ENCODE results near the gene CMKLR1.

Gene CMKLR1

DNA sequence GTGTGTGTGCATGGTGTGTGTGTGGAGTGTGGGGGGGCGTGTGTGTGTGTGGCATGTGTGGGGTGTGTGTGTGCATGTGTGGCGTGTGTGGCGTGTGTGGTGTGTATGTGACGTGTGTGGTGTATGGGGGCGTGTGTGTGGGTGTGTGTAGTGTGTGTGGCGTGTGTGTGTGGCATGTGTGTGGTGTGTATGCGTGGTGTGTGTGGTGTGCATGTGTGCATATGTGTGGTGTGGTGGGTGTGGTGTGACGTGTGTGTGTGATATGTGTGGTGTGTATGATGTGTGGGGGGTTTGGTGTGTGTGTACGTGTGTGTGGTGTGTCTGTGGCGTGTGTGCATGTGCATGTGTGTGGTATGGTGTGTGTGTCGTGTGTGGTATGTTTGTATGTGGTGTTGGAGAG is 24.1 kb upstream of the CMKLR1 start:
- Histone ChIP-seq H3K27me3 (ENCODE audit: insufficient read depth, poor library complexity, severe bottlenecking) (no peaks in the 10 kb centered on the region), H3K27ac (replicated peaks) (no peak overlapping the region), H3K4me3 (replicated peaks; ENCODE audit: insufficient read depth, low read length) (no peak overlapping the region)
- no peak for DNase-seq (ENCODE audit: low read depth in 1 of 2, low spot score in 1 of 2)
- TF ChIP-seq POLR2AphosphoS5 (IDR thresholded peaks at IDR 0.05; ENCODE audit: low read depth): no peak
- TF ChIP-seq, protein P1, sequence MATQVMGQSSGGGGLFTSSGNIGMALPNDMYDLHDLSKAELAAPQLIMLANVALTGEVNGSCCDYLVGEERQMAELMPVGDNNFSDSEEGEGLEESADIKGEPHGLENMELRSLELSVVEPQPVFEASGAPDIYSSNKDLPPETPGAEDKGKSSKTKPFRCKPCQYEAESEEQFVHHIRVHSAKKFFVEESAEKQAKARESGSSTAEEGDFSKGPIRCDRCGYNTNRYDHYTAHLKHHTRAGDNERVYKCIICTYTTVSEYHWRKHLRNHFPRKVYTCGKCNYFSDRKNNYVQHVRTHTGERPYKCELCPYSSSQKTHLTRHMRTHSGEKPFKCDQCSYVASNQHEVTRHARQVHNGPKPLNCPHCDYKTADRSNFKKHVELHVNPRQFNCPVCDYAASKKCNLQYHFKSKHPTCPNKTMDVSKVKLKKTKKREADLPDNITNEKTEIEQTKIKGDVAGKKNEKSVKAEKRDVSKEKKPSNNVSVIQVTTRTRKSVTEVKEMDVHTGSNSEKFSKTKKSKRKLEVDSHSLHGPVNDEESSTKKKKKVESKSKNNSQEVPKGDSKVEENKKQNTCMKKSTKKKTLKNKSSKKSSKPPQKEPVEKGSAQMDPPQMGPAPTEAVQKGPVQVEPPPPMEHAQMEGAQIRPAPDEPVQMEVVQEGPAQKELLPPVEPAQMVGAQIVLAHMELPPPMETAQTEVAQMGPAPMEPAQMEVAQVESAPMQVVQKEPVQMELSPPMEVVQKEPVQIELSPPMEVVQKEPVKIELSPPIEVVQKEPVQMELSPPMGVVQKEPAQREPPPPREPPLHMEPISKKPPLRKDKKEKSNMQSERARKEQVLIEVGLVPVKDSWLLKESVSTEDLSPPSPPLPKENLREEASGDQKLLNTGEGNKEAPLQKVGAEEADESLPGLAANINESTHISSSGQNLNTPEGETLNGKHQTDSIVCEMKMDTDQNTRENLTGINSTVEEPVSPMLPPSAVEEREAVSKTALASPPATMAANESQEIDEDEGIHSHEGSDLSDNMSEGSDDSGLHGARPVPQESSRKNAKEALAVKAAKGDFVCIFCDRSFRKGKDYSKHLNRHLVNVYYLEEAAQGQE (IDR thresholded peaks at IDR 0.05; ENCODE audit: insufficient replicate concordance, low read depth): no peak
- TF ChIP-seq, protein P2, sequence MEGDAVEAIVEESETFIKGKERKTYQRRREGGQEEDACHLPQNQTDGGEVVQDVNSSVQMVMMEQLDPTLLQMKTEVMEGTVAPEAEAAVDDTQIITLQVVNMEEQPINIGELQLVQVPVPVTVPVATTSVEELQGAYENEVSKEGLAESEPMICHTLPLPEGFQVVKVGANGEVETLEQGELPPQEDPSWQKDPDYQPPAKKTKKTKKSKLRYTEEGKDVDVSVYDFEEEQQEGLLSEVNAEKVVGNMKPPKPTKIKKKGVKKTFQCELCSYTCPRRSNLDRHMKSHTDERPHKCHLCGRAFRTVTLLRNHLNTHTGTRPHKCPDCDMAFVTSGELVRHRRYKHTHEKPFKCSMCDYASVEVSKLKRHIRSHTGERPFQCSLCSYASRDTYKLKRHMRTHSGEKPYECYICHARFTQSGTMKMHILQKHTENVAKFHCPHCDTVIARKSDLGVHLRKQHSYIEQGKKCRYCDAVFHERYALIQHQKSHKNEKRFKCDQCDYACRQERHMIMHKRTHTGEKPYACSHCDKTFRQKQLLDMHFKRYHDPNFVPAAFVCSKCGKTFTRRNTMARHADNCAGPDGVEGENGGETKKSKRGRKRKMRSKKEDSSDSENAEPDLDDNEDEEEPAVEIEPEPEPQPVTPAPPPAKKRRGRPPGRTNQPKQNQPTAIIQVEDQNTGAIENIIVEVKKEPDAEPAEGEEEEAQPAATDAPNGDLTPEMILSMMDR (IDR thresholded peaks at IDR 0.05; ENCODE audit: insufficient read depth, low read length): no peak
- no peak for TF ChIP-seq GABPA (IDR thresholded peaks at IDR 0.05; ENCODE audit: low read depth)
- TF ChIP-seq SPI1 (IDR thresholded peaks at IDR 0.05; ENCODE audit: borderline replicate concordance, low read depth): no peak

DNA sequence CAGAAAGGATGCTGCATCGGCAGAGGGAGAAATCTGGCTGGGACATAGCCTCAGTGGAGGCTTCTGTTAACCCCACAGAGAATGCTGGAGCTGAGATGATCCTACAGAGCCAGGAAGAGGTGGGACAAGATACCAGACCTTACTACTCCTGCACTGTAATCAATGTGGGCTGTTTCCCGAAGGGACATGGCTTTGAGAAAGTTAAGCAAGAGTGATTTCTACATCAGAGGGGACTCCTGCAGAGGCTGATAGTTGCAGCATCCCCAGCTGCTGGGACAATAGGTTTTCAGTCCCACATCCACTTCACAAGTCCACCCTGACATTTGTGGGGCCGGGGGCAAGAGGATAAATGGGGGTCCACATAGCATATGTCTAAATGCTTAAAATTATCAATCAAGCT is 22.5 kb upstream of the CMKLR1 start:
- no peak overlapping the region for H3K27ac ChIP-seq (replicated peaks)
- no peak for DNase-seq (ENCODE audit: low read depth in 1 of 2, low spot score in 1 of 2)

DNA sequence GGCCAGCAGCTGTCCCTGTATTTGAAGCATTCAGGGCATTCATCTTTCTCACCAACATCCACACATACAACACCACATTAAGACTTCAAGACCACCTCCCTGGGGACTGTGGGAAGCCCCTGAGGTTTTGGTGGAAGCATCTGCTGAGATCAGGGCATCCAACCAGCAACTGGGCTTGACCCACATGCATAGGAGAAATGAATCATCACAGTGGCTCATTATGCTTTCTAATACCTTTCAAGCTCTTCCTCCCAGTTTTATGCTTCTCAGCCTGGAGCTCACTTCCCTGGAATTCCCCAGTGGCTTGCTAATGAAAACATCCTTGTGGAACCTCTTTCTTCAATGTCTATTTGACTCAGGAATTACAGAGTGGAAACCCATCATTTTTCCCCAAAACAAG is 21.4 kb upstream of the CMKLR1 start:
- no peak overlapping the region for H3K4me3 ChIP-seq (replicated peaks; ENCODE audit: insufficient read depth, low read length)
- DNase-seq (ENCODE audit: low read depth in 1 of 2, low spot score in 1 of 2): no peak
- H3K27me3 ChIP-seq (ENCODE audit: insufficient read depth, poor library complexity, severe bottlenecking): no peaks in the 10 kb centered on the region
- no peak overlapping the region for H3K27ac ChIP-seq (replicated peaks)
- TF ChIP-seq, protein P2 (IDR thresholded peaks at IDR 0.05; ENCODE audit: insufficient read depth, low read length): no peak
- TF ChIP-seq, protein P1 (IDR thresholded peaks at IDR 0.05; ENCODE audit: insufficient replicate concordance, low read depth): no peak
- TF ChIP-seq SPI1 (IDR thresholded peaks at IDR 0.05; ENCODE audit: borderline replicate concordance, low read depth): no peak
- no peak for TF ChIP-seq GABPA (IDR thresholded peaks at IDR 0.05; ENCODE audit: low read depth)
- no peak for TF ChIP-seq POLR2AphosphoS5 (IDR thresholded peaks at IDR 0.05; ENCODE audit: low read depth)

More for the DNA sequence above, 22.5 kb upstream of the CMKLR1 start:
- H3K4me3 ChIP-seq (replicated peaks; ENCODE audit: insufficient read depth, low read length): no peak overlapping the region
- H3K27me3 ChIP-seq (ENCODE audit: insufficient read depth, poor library complexity, severe bottlenecking): no peaks in the 10 kb centered on the region
- TF ChIP-seq, protein P1 (IDR thresholded peaks at IDR 0.05; ENCODE audit: insufficient replicate concordance, low read depth): no peak
- TF ChIP-seq SPI1 (IDR thresholded peaks at IDR 0.05; ENCODE audit: borderline replicate concordance, low read depth) (no peak), POLR2AphosphoS5 (IDR thresholded peaks at IDR 0.05; ENCODE audit: low read depth) (no peak), GABPA (IDR thresholded peaks at IDR 0.05; ENCODE audit: low read depth) (no peak)
- TF ChIP-seq, protein P2 (IDR thresholded peaks at IDR 0.05; ENCODE audit: insufficient read depth, low read length): no peak
